GM13976 (cell line): ENCODE results near the gene KIF4A.

Experiments
- DNase-seq: peaks from one replicate; pipeline ENCODE4 v3.0.0; 2012; ENCODE audit warnings: low spot score
- CTCF ChIP-seq: IDR thresholded peaks from 2 replicates; pipeline ENCODE4 v1.5.1; 2012; ENCODE audit warnings: borderline replicate concordance, mild to moderate bottlenecking; ENCODE audit not compliant: insufficient read depth; ENCODE audit errors: extremely low read depth, missing control alignments, control extremely low read depth
- in situ Hi-C: fragments of 300-500 bp; cut with MboI; formaldehyde crosslinking; loops from one replicate; pipeline ENCODE4 v1.12.0; 2022; ENCODE audit warnings: low sequenced_read_pairs, mixed read lengths, inconsistent platforms; ENCODE audit not compliant: unreplicated experiment

KIF4A gene

DNA sequence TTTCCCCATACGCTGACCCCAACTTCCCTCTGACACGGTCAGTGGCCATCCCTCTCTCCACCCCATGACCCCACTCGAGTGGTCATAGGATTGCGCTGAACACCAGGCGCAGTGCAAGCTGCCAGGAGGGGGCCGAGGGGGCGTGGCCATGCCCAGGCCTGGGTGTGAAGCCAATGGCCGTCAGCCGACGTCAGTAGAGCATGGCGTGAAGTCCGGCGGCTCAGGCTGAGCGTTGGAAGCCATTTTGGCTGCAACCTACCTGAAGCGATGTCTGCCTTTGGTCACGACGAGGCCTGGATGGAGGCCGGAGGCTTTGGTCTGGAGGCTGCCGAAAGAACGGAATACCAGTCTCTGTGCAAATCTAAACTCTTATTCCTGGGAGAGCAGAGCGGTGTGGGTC, 8.0 kb upstream of the KIF4A start, which contains the start of gene RAB41:
Gene RAB41, plus strand, starts transcription at position 222 of the 400 bp plus-strand sequence. Its CDS starts 46 bp downstream, at position 268.
- in situ Hi-C loops: no loop called here
- no peak for TF ChIP-seq CTCF
- no peak for DNase-seq

DNA sequence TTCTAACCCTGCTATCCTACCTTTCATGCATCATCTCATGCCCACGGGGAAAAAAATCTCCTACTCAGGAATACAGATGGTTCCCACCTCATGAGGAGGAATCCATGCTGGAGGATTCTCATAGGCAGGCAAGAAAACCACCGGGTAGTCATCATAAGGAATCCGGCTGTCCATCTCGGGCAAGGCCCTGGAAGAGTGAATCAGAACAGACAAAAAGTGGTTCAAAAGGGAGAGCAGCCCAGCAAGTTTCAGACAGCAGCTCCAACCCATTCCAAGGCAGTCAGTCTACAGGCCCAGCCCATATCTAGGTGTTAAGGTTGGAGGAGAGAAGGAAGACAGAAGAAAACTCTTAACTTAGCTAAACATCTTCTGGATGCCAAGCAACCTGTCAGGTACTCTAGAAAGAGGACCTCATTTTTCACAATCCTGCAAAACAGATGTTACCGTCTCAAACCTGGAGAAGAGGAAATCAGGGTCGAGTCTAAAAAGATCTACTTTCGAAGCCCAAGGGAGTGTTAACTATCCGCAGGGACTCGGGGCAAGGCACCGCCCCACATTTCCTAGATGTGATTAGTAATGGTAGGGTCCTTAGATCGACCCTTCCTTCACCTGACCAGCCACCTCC, 624 bp upstream of the KIF4A start:
- in situ Hi-C loops: no loop called here
- DNase-seq: no peak
- TF ChIP-seq CTCF: no peak

GRCh38 chrX:70292788-70293187, 2.9 kb downstream of the KIF4A start:
- no peak for DNase-seq
- in situ Hi-C loops: no loop called here
- TF ChIP-seq CTCF: no peak

DNA sequence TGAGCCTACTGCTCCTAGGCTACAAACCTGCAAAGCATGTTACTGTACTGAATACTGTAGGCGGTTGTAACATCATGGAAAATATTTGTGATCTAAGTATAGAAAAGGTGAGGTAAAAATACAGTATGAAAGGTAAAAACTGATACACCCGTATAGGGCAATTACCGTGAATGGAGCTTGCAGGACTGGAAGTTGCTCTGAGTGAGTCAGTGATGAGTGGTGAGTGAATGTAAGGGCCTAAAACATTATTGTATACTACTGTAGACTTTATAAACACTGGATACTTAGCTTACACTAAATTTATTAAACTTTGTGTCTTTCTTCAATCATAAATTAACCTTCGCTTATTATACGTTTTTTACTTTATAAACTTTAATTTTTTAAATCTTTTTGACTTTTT, 3.7 kb downstream of the KIF4A start:
- in situ Hi-C loops: no loop called here
- no peak for TF ChIP-seq CTCF
- DNase-seq: no peak

DNA sequence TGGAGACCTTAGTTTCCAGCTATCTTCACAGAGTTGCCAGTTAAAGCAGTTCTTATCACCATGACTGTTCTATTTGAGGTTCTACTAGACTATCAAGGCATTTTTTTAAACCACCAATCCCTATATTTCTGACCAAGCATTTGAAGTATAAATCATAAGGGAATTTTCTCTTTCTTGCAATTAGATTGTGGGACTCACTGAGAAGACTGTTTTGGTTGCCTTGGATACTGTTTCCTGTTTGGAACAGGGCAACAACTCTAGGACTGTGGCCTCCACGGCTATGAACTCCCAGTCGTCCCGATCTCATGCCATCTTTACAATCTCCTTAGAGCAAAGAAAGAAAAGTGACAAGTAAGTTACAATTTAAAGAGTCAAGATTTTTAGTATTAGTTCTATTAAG, 11.8 kb downstream of the KIF4A start:
- in situ Hi-C loops: no loop called here
- no peak for DNase-seq
- TF ChIP-seq CTCF: no peak

- DNase-seq: no peak
- in situ Hi-C loops: no loop called here
- TF ChIP-seq CTCF: no peak
Observed at GRCh38 chrX:70313503-70313902, 23.6 kb downstream of the KIF4A start.
